Measurements from ENCODE around the gene BCOR.

DNA sequence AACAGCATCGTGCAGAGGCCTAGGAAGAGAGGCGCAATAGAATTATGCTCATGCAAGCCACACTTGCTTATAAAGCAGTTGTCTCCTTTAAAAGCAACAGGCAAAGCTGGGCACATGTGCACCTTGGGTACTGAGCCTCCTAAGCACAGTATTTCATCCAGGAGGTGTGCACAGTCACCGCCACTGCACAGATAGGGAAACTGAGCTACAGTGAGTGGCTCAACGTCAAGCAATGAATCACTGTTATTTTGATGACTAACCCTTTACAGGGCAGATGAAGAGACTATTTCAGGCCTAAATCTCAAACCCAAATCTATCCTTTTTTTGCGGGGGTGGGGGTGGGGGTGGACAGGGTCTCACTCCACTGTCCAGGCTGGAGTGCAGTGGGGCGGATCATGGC is 42.3 kb downstream of the BCOR start:
- TF ChIP-seq POLR2A (IDR thresholded peaks at IDR 0.05): no peak
- TF ChIP-seq, protein P1, sequence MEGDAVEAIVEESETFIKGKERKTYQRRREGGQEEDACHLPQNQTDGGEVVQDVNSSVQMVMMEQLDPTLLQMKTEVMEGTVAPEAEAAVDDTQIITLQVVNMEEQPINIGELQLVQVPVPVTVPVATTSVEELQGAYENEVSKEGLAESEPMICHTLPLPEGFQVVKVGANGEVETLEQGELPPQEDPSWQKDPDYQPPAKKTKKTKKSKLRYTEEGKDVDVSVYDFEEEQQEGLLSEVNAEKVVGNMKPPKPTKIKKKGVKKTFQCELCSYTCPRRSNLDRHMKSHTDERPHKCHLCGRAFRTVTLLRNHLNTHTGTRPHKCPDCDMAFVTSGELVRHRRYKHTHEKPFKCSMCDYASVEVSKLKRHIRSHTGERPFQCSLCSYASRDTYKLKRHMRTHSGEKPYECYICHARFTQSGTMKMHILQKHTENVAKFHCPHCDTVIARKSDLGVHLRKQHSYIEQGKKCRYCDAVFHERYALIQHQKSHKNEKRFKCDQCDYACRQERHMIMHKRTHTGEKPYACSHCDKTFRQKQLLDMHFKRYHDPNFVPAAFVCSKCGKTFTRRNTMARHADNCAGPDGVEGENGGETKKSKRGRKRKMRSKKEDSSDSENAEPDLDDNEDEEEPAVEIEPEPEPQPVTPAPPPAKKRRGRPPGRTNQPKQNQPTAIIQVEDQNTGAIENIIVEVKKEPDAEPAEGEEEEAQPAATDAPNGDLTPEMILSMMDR (IDR thresholded peaks at IDR 0.05): no peak

All from suprapubic skin (tissue), 3 donors.